ACHN (cell line): ENCODE measurements around the gene GNAI1.
A peak's percentile ranks its signal among the peaks of the same experiment; 100 is the strongest.

Source experiments
- DNase-seq: peaks from one replicate; pipeline ENCODE4 v3.0.0-alpha.2; 2015
- in situ Hi-C: cut with HindIII; loops from 2 replicates; pipeline ENCODE4 v1.10.0; 2017; ENCODE audit warnings: low sequenced_read_pairs, low pct_ligation_motif_present, low pct_unique_long_range_greater_than_20kb

GNAI1 gene

GRCh38 chr7:80189638-80190037 is 55.0 kb downstream of the GNAI1 start:
- DNase-seq, result no peak

GRCh38 chr7:80197627-80198026 is 63.0 kb downstream of the GNAI1 start:
- in situ Hi-C loops, result no loop called here
- no peak for DNase-seq

More at GRCh38 chr7:80189638-80190037, 55.0 kb downstream of the GNAI1 start:
- in situ Hi-C loops, result no loop called here

GRCh38 chr7:80199051-80199450 is 64.4 kb downstream of the GNAI1 start:
- in situ Hi-C loops, result no loop called here
- DNase-seq, result no peak

- in situ Hi-C loops, result no loop called here
- no peak for DNase-seq
Observed at GRCh38 chr7:80204454-80204853, 69.8 kb downstream of the GNAI1 start.

GRCh38 chr7:80204919-80205318 is 70.3 kb downstream of the GNAI1 start:
- in situ Hi-C loops, result no loop called here
- no peak for DNase-seq

GRCh38 chr7:80206763-80207162 is 72.1 kb downstream of the GNAI1 start:
- no peak for DNase-seq
- in situ Hi-C loops, result no loop called here

GRCh38 chr7:80207501-80207900 is 72.9 kb downstream of the GNAI1 start:
- in situ Hi-C loops, result no loop called here
- no peak for DNase-seq

- DNase-seq, result no peak
- in situ Hi-C loops, result no loop called here
Observed at GRCh38 chr7:80208700-80209099, 74.1 kb downstream of the GNAI1 start.

GRCh38 chr7:80210400-80210799 is 75.8 kb downstream of the GNAI1 start:
- in situ Hi-C loops, result no loop called here
- DNase-seq, result no peak

- DNase-seq, result no peak
- in situ Hi-C loops, result no loop called here
Observed at GRCh38 chr7:80213814-80214213, 79.2 kb downstream of the GNAI1 start.

GRCh38 chr7:80215734-80216133 is 81.1 kb downstream of the GNAI1 start:
- no peak for DNase-seq
- in situ Hi-C loops, result no loop called here

GRCh38 chr7:80216996-80217842 is 82.6 kb downstream of the GNAI1 start:
- in situ Hi-C loops, result no loop called here
- no peak for DNase-seq

GRCh38 chr7:80218723-80219122 is 84.1 kb downstream of the GNAI1 start:
- in situ Hi-C loops, result no loop called here
- DNase-seq, result peak; percentile 68

- in situ Hi-C loops, result no loop called here
- DNase-seq, result no peak
Observed at GRCh38 chr7:80220022-80220634, 85.5 kb downstream of the GNAI1 start.

GRCh38 chr7:80224415-80224814 is 89.8 kb downstream of the GNAI1 start:
- in situ Hi-C loops, result no loop called here

GRCh38 chr7:80225361-80225760 is 90.7 kb downstream of the GNAI1 start:
- in situ Hi-C loops, result no loop called here
- DNase-seq, result no peak

More at GRCh38 chr7:80224415-80224814, 89.8 kb downstream of the GNAI1 start:
- DNase-seq, result no peak

GRCh38 chr7:80226629-80227028 is 92.0 kb downstream of the GNAI1 start:
- in situ Hi-C loops, result no loop called here
- DNase-seq, result no peak

- DNase-seq, result no peak
- in situ Hi-C loops, result no loop called here
Observed at GRCh38 chr7:80230327-80230726, 95.7 kb downstream of the GNAI1 start.

GRCh38 chr7:80231707-80232106 is 97.1 kb downstream of the GNAI1 start:
- in situ Hi-C loops, result no loop called here
- DNase-seq, result no peak
